Progenitor cell of endocrine pancreas (in vitro differentiated cells): ENCODE results near the gene HSD17B11. TPM values are rescaled to one million over a fixed set of nuclear protein-coding genes. Genes with fewer than 3 reads are reported as not detected.

ENCODE experiments used
- DNase-seq: peaks from one replicate; pipeline ENCODE4 v3.0.0; 2021; ENCODE audit warnings: low spot score; ENCODE audit not compliant: unreplicated experiment
- H3K27ac Mint-ChIP-seq: 2 replicates; pipeline ENCODE4 v1.8.0; 2021; ENCODE audit warnings: mild to moderate bottlenecking, moderate library complexity, mixed read lengths
- H3K27me3 Mint-ChIP-seq: 2 replicates; pipeline ENCODE4 v1.8.0; 2021; ENCODE audit warnings: mixed read lengths
- H3K36me3 Mint-ChIP-seq: 2 replicates; pipeline ENCODE4 v1.8.0; 2022; ENCODE audit warnings: mixed read lengths; ENCODE audit not compliant: insufficient read depth
- H3K4me1 Mint-ChIP-seq: 2 replicates; pipeline ENCODE4 v1.8.0; 2021; ENCODE audit warnings: low read depth, mixed read lengths
- H3K4me3 Mint-ChIP-seq: 2 replicates; pipeline ENCODE4 v1.8.0; 2021; ENCODE audit warnings: low read depth, mild to moderate bottlenecking, moderate library complexity, mixed read lengths
- H3K9me3 Mint-ChIP-seq: 2 replicates; pipeline ENCODE4 v1.8.0; 2021; ENCODE audit warnings: low read depth, mixed read lengths
- total RNA-seq: library from RNA; stranded (reverse); gene quantifications from 2 replicates; pipeline ENCODE4 v1.2.1, GENCODE V29; 2021
- TF ChIP-seq, protein P1 (sequence below): fragments of 200-600 bp; sonication (generic); IDR thresholded peaks from one replicate; pipeline ENCODE4 v1.5.0; 2021; ENCODE audit warnings: antibody characterized with exemption, mild to moderate bottlenecking; ENCODE audit not compliant: unreplicated experiment

The HSD17B11 gene
- total RNA-seq, 1 donor from 2014 or later = 28.2 TPM

- DNase-seq = no peak
- H3K36me3 Mint-ChIP-seq = peaks cover 43% of the 10 kb centered on the region
- H3K27ac Mint-ChIP-seq = no peak overlapping the region
- H3K27me3 Mint-ChIP-seq = no peaks in the 10 kb centered on the region
- peaks cover 3% of the 10 kb centered on the region for H3K9me3 Mint-ChIP-seq
- H3K4me3 Mint-ChIP-seq = no peak overlapping the region
- TF ChIP-seq, protein P1, sequence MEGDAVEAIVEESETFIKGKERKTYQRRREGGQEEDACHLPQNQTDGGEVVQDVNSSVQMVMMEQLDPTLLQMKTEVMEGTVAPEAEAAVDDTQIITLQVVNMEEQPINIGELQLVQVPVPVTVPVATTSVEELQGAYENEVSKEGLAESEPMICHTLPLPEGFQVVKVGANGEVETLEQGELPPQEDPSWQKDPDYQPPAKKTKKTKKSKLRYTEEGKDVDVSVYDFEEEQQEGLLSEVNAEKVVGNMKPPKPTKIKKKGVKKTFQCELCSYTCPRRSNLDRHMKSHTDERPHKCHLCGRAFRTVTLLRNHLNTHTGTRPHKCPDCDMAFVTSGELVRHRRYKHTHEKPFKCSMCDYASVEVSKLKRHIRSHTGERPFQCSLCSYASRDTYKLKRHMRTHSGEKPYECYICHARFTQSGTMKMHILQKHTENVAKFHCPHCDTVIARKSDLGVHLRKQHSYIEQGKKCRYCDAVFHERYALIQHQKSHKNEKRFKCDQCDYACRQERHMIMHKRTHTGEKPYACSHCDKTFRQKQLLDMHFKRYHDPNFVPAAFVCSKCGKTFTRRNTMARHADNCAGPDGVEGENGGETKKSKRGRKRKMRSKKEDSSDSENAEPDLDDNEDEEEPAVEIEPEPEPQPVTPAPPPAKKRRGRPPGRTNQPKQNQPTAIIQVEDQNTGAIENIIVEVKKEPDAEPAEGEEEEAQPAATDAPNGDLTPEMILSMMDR = no peak
- peaks cover 4% of the 10 kb centered on the region for H3K4me1 Mint-ChIP-seq
Measured at GRCh38 chr4:87365348-87365747, 25.6 kb downstream of the HSD17B11 start.

GRCh38 chr4:87363552-87363951, 27.4 kb downstream of the HSD17B11 start:
- TF ChIP-seq, protein P1 = no peak
- H3K4me1 Mint-ChIP-seq = peaks cover 6% of the 10 kb centered on the region
- no peak overlapping the region for H3K4me3 Mint-ChIP-seq
- H3K27ac Mint-ChIP-seq = no peak overlapping the region
- DNase-seq = no peak
- H3K9me3 Mint-ChIP-seq = peaks cover 3% of the 10 kb centered on the region
- no peaks in the 10 kb centered on the region for H3K27me3 Mint-ChIP-seq
- H3K36me3 Mint-ChIP-seq = peaks cover 41% of the 10 kb centered on the region

- Mint-ChIP-seq H3K27me3 (no peaks in the 10 kb centered on the region), H3K4me3 (no peak overlapping the region), H3K4me1 (peaks cover 12% of the 10 kb centered on the region), H3K36me3 (peaks cover 30% of the 10 kb centered on the region), H3K27ac (no peak overlapping the region), H3K9me3 (no peaks in the 10 kb centered on the region)
- TF ChIP-seq, protein P1 = no peak
- no peak for DNase-seq
Measured at GRCh38 chr4:87360338-87360935, 30.6 kb downstream of the HSD17B11 start.

GRCh38 chr4:87359258-87359657, 31.7 kb downstream of the HSD17B11 start:
- DNase-seq = no peak
- no peaks in the 10 kb centered on the region for H3K27me3 Mint-ChIP-seq
- TF ChIP-seq, protein P1 = no peak
- no peak overlapping the region for H3K4me3 Mint-ChIP-seq
- H3K36me3 Mint-ChIP-seq = peaks cover 23% of the 10 kb centered on the region
- H3K9me3 Mint-ChIP-seq = no peaks in the 10 kb centered on the region
- H3K4me1 Mint-ChIP-seq = peaks cover 12% of the 10 kb centered on the region
- H3K27ac Mint-ChIP-seq = no peak overlapping the region

- Mint-ChIP-seq H3K27me3 (no peaks in the 10 kb centered on the region), H3K9me3 (no peaks in the 10 kb centered on the region), H3K4me1 (peaks cover 10% of the 10 kb centered on the region), H3K36me3 (peaks cover 23% of the 10 kb centered on the region), H3K4me3 (no peak overlapping the region), H3K27ac (no peak overlapping the region)
- DNase-seq = no peak
- TF ChIP-seq, protein P1 = no peak
Measured at GRCh38 chr4:87356832-87357526, 34.0 kb downstream of the HSD17B11 start.
